Mesothelial cell of epicardium (in vitro differentiated cells): ENCODE results near the gene PRSS21. TPM values are rescaled to one million over a fixed set of nuclear protein-coding genes. Genes with fewer than 3 reads are reported as not detected.

Experiments used
- DNase-seq, 2 experiments: peaks; one replicate each; pipeline ENCODE4 v3.0.0; 2021; ENCODE audit warnings: low spot score in 2 of 2; ENCODE audit not compliant: unreplicated experiment in 2 of 2
- H3K27ac Mint-ChIP-seq: 2 replicates; pipeline ENCODE4 v1.8.0; 2021; ENCODE audit warnings: mixed read lengths
- H3K27me3 Mint-ChIP-seq: 2 replicates; pipeline ENCODE4 v1.8.0; 2021; ENCODE audit warnings: low read depth, mixed read lengths
- H3K36me3 Mint-ChIP-seq: 2 replicates; pipeline ENCODE4 v1.8.0; 2021; ENCODE audit warnings: mixed read lengths
- H3K4me1 Mint-ChIP-seq: 2 replicates; pipeline ENCODE4 v1.8.0; 2021; ENCODE audit warnings: mixed read lengths
- H3K4me3 Mint-ChIP-seq: 2 replicates; pipeline ENCODE4 v1.8.0; 2021; ENCODE audit warnings: mild to moderate bottlenecking, moderate library complexity, mixed read lengths
- H3K9me3 Mint-ChIP-seq: 2 replicates; pipeline ENCODE4 v1.8.0; 2021; ENCODE audit warnings: mixed read lengths
- CTCF ChIP-seq: fragments of 200-600 bp; sonication (generic); IDR thresholded peaks from one replicate; pipeline ENCODE4 v1.5.0; 2021; ENCODE audit warnings: antibody characterized with exemption; ENCODE audit not compliant: unreplicated experiment
- total RNA-seq: library from RNA; stranded (reverse); gene quantifications from 3 replicates; pipeline ENCODE4 v1.2.1, GENCODE V29; 2021

Gene PRSS21
- total RNA-seq, 1 donor from 2014 or later = not detected

GRCh38 chr16:2804728-2805127, 12.3 kb upstream of the PRSS21 start:
- Mint-ChIP-seq H3K4me1 (no peaks in the 10 kb centered on the region), H3K36me3 (no peaks in the 10 kb centered on the region), H3K27ac (no peak overlapping the region), H3K27me3 (peaks cover 22% of the 10 kb centered on the region), H3K4me3 (no peak overlapping the region), H3K9me3 (peaks cover 28% of the 10 kb centered on the region)
- no peak for TF ChIP-seq CTCF
- DNase-seq = no peak

- TF ChIP-seq CTCF = no peak
- Mint-ChIP-seq H3K27me3 (peaks cover 33% of the 10 kb centered on the region), H3K4me1 (no peaks in the 10 kb centered on the region), H3K9me3 (peaks cover 28% of the 10 kb centered on the region), H3K36me3 (no peaks in the 10 kb centered on the region), H3K4me3 (no peak overlapping the region), H3K27ac (no peak overlapping the region)
- no peak for DNase-seq
Measured at GRCh38 chr16:2806286-2806685, 10.8 kb upstream of the PRSS21 start.

GRCh38 chr16:2808181-2808580, 8.9 kb upstream of the PRSS21 start:
- DNase-seq = no peak
- Mint-ChIP-seq H3K9me3 (peaks cover 24% of the 10 kb centered on the region), H3K4me3 (no peak overlapping the region), H3K27ac (no peak overlapping the region), H3K27me3 (peaks cover 34% of the 10 kb centered on the region), H3K4me1 (no peaks in the 10 kb centered on the region), H3K36me3 (no peaks in the 10 kb centered on the region)
- no peak for TF ChIP-seq CTCF

- TF ChIP-seq CTCF = no peak
- Mint-ChIP-seq H3K36me3 (no peaks in the 10 kb centered on the region), H3K27me3 (peaks cover 34% of the 10 kb centered on the region), H3K4me1 (no peaks in the 10 kb centered on the region), H3K27ac (no peak overlapping the region), H3K9me3 (peaks cover 17% of the 10 kb centered on the region), H3K4me3 (no peak overlapping the region)
- DNase-seq = no peak
Measured at GRCh38 chr16:2809149-2809760, 7.8 kb upstream of the PRSS21 start.

GRCh38 chr16:2810651-2811050, 6.4 kb upstream of the PRSS21 start:
- no peak overlapping the region for H3K4me3 Mint-ChIP-seq
- H3K4me1 Mint-ChIP-seq = no peaks in the 10 kb centered on the region
- no peak for TF ChIP-seq CTCF
- no peak overlapping the region for H3K27ac Mint-ChIP-seq
- H3K27me3 Mint-ChIP-seq = peaks cover 35% of the 10 kb centered on the region
- H3K36me3 Mint-ChIP-seq = no peaks in the 10 kb centered on the region
- DNase-seq = no peak
- peaks cover 9% of the 10 kb centered on the region for H3K9me3 Mint-ChIP-seq
